Suprapubic skin (tissue), 4 donors: ENCODE data around the gene MUSK. TPM values are rescaled to one million over a fixed set of nuclear protein-coding genes. Genes with fewer than 3 reads are reported as not detected.

Experiments
- DNase-seq, 2 donors: peaks; one replicate each; pipeline ENCODE4 v3.0.0-alpha.2; 2019; ENCODE audit warnings: low spot score in 2 of 2
- H3K27ac ChIP-seq: fragments of 200-600 bp; sonication (generic); one replicate; pipeline ENCODE4 v1.5.1; 2019
- H3K27me3 ChIP-seq: fragments of 200-600 bp; sonication (generic); one replicate; pipeline ENCODE4 v1.5.1; 2019
- H3K36me3 ChIP-seq: fragments of 200-600 bp; sonication (generic); one replicate; pipeline ENCODE4 v1.5.1; 2019
- H3K4me1 ChIP-seq: fragments of 200-600 bp; sonication (generic); one replicate; pipeline ENCODE4 v1.5.1; 2019
- H3K4me3 ChIP-seq: fragments of 200-600 bp; sonication (generic); one replicate; pipeline ENCODE4 v1.5.1; 2019; ENCODE audit warnings: mild to moderate bottlenecking
- H3K9me3 ChIP-seq: fragments of 200-600 bp; sonication (generic); one replicate; pipeline ENCODE4 v1.5.1; 2019
- CTCF ChIP-seq, 2 donors: fragments of 200-600 bp in 1 of 2; fragments of 450-650 bp in 1 of 2; sonication (generic) in 1 of 2; IDR thresholded peaks; one replicate each; pipeline ENCODE4 v1.5.1; 2016 to 2019; ENCODE audit warnings: antibody characterized with exemption in 2 of 2, mild to moderate bottlenecking in 1 of 2, moderate library complexity in 1 of 2
- EP300 ChIP-seq: sonication (generic); formaldehyde crosslinking; IDR thresholded peaks from one replicate; pipeline ENCODE4 v1.6.1; 2017; ENCODE audit warnings: antibody characterized with exemption
- POLR2A ChIP-seq, 2 donors: fragments of 450-650 bp; IDR thresholded peaks; one replicate each; pipeline ENCODE4 v1.6.1; 2017; ENCODE audit warnings: antibody characterized with exemption in 2 of 2, mild to moderate bottlenecking in 2 of 2, moderate library complexity in 2 of 2
- POLR2AphosphoS5 ChIP-seq, 3 donors: sonication (generic); formaldehyde crosslinking; IDR thresholded peaks; one replicate each; pipeline ENCODE4 v1.6.1; 2017; ENCODE audit warnings: antibody characterized with exemption in 3 of 3
- WGBS: methylation state at CpG from one replicate; pipeline ENCODE4 v1.1.5; 2018; 5-methylcytosine and 5-hydroxymethylcytosine counted together
- total RNA-seq, 4 donors: library from RNA; depleted of rRNA; stranded (reverse); fragments of >200 nt; gene quantifications; one replicate each; pipeline ENCODE4 v1.1.0, GENCODE V29; 2016

MUSK gene
- total RNA-seq, 4 donors from 2014 or later, result 0.45 to 1.5 TPM; not detected in 2

GRCh38 chr9:110767559-110768063, 99.0 kb downstream of the MUSK start:
- no peak for DNase-seq
- Histone ChIP-seq H3K36me3 (no peaks in the 10 kb centered on the region), H3K27ac (no peak overlapping the region), H3K9me3 (no peaks in the 10 kb centered on the region), H3K4me1 (no peaks in the 10 kb centered on the region), H3K27me3 (no peaks in the 10 kb centered on the region), H3K4me3 (no peak overlapping the region)
- WGBS, result 50% methylated on average over 6 of the region's 6 CpGs
- TF ChIP-seq POLR2A (IDR thresholded peaks at IDR 0.05) (no peak), POLR2AphosphoS5 (IDR thresholded peaks at IDR 0.05) (no peak), EP300 (no peak), CTCF (IDR thresholded peaks at IDR 0.05) (no peak)

DNA sequence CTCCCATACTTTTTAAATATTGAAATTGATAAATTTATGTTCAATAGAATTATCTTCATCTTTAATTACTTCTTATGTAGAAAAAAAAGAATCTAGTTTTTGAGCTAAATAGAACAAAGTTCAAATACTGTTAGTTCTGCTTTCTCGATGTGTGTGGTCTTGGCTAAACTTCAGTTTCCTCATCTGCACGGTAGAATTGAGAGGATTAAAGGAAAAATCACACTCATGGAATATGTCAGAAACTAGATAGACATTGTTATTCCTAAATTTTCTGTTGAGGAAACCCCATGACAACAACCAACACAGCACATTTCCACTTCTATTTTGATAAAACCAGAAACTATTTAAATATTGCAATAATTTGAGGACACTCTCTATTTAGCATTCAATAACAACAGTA, 100.3 kb downstream of the MUSK start:
- TF ChIP-seq CTCF (IDR thresholded peaks at IDR 0.05) (no peak), POLR2A (IDR thresholded peaks at IDR 0.05) (no peak), POLR2AphosphoS5 (IDR thresholded peaks at IDR 0.05) (no peak), EP300 (no peak)
- Histone ChIP-seq H3K36me3 (no peaks in the 10 kb centered on the region), H3K27ac (no peak overlapping the region), H3K4me3 (no peak overlapping the region), H3K9me3 (no peaks in the 10 kb centered on the region), H3K27me3 (no peaks in the 10 kb centered on the region), H3K4me1 (no peaks in the 10 kb centered on the region)
- WGBS, result 35% methylated on average over 2 of the region's 2 CpGs
- DNase-seq, result no peak

GRCh38 chr9:110769667-110770066, 101.1 kb downstream of the MUSK start:
- DNase-seq, result no peak
- TF ChIP-seq CTCF (IDR thresholded peaks at IDR 0.05) (no peak), EP300 (no peak), POLR2A (IDR thresholded peaks at IDR 0.05) (no peak)
- Histone ChIP-seq H3K9me3 (no peaks in the 10 kb centered on the region), H3K27me3 (no peaks in the 10 kb centered on the region), H3K36me3 (no peaks in the 10 kb centered on the region), H3K4me1 (no peaks in the 10 kb centered on the region), H3K27ac (no peak overlapping the region), H3K4me3 (no peak overlapping the region)
- 52% methylated on average over 3 of the region's 3 CpGs for WGBS

DNA sequence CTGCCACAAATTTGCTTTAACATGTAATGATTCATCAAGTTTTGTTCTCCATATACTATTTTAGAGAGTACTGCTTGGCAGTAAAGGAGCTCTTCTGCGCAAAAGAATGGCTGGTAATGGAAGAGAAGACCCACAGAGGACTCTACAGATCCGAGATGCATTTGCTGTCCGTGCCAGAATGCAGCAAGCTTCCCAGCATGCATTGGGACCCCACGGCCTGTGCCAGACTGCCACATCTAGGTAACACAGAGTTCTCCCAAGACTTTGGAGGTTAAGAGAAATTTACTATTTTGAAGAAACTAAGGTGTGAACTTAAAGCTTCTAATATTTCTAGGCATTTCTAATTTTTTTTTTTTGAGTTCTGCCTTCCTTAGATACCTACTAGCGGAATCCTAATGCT, 107.1 kb downstream of the MUSK start:
- TF ChIP-seq EP300, result no peak
- no peak for TF ChIP-seq POLR2AphosphoS5 (IDR thresholded peaks at IDR 0.05)
- no peak for TF ChIP-seq CTCF (IDR thresholded peaks at IDR 0.05)
- TF ChIP-seq POLR2A (IDR thresholded peaks at IDR 0.05), result no peak
- Histone ChIP-seq H3K36me3 (no peaks in the 10 kb centered on the region), H3K4me1 (no peaks in the 10 kb centered on the region), H3K4me3 (no peak overlapping the region), H3K9me3 (no peaks in the 10 kb centered on the region), H3K27ac (no peak overlapping the region), H3K27me3 (no peaks in the 10 kb centered on the region)
- DNase-seq, result no peak
- WGBS, result 81% methylated on average over 5 of the region's 5 CpGs

DNA sequence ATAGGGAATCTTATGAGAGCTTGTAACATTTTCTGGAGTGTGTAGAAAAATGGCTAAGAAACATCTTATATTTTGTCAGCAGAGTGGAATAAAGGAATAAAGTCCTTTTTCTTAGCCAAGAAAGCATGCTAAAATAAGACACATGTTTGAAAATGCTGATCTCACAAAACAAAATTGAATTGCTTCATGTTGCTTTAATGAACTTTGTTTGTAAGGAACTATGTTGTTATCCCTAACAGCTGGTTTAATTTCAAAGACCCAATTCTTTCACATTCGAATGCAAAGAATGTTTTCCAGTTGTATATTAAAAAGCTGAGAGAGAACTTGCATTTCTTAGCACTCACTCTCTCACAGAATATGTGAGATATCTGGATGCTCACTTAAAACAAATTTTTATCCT, 107.6 kb downstream of the MUSK start:
- H3K27ac ChIP-seq, result no peak overlapping the region
- 49% methylated on average over 1 of the region's 1 CpG for WGBS
- no peaks in the 10 kb centered on the region for H3K36me3 ChIP-seq
- H3K9me3 ChIP-seq, result no peaks in the 10 kb centered on the region
- no peaks in the 10 kb centered on the region for H3K27me3 ChIP-seq
- no peaks in the 10 kb centered on the region for H3K4me1 ChIP-seq
- DNase-seq, result no peak
- no peak overlapping the region for H3K4me3 ChIP-seq
- TF ChIP-seq POLR2A (IDR thresholded peaks at IDR 0.05), result no peak
- no peak for TF ChIP-seq POLR2AphosphoS5 (IDR thresholded peaks at IDR 0.05)
- no peak for TF ChIP-seq CTCF (IDR thresholded peaks at IDR 0.05)
- TF ChIP-seq EP300, result no peak
